Measurements from ENCODE around the gene RPL13.
"Not testable (repeated sequence)": the region's sequence is repeated elsewhere in the genome, so short reads cannot be mapped to it uniquely, and the experiment has no call there.

RPL13 gene

DNA sequence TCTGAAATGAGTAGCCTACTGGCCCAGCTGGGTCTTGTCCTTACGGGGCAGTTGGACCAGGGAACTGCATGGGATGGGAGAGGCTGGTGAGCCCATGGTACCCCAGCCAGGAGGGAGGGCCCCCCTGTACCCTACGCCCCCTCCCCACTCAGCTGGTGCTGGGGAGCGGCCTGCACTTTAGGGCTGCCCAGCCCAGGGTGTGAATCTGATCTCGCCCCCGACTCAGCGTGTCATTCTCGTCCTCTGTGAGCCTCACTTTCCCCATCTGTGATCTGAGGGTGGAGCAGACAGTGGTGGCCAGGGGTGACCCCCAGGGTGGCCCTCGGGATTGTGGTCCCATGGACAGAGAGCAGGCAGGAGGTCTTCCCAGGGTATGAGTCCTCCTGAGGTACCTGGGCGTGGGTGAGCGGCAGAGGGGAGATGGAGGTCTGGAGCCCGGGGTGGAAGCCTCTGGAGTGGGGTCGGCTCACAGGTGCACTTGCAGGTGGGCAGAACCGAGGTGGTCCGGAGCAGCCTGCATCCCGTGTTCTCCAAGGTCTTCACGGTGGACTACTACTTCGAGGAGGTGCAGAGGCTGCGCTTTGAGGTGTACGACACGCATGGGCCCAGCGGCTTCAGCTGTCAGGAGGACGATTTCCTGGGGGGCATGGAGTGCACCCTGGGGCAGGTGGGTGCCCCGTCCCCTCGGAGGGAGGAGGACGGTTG lies 16.7 kb downstream of the RPL13 start:
- DNase-seq (ENCODE audit: low read depth): no peak

- no peak for DNase-seq (ENCODE audit: low read depth)
Measured at GRCh38 chr16:89579351-89579750, 18.9 kb downstream of the RPL13 start.

- no peak for DNase-seq (ENCODE audit: low read depth)
Measured at GRCh38 chr16:89581045-89581695, 20.7 kb downstream of the RPL13 start.

DNA sequence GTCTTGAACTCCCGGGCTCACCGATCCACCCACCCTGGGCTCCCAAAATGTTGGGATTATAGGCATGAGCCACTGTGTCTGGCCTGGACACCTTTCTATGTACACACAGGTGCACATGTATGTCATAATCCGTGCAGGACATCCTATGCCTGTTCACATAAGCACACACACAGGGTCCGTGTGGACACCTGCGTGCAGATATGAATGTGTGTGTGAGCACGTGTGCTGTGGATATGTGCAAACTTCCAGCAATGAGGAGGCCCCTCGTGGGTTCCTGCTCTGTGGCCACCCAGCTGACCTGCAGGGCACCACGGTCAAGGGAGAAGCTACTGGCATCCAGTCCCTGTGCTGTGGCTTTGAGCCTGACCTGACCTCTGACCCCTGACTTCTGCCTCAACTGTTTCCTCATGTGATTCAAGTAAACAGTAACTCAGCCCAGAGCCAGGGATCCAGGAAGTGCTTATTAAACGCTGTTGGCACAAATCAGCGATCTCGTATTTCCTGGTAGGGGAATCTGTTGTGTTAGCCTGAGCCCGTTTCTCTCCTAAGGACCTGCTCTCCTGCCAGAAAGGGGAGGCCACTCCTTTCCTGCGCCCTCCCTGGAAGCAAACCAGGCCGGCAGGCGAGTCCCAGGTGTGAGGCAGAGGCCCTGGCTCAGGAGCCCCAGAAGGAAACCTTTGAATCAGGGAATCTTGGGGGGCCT lies 21.5 kb downstream of the RPL13 start:
- no peak for DNase-seq (ENCODE audit: low read depth)

DNA sequence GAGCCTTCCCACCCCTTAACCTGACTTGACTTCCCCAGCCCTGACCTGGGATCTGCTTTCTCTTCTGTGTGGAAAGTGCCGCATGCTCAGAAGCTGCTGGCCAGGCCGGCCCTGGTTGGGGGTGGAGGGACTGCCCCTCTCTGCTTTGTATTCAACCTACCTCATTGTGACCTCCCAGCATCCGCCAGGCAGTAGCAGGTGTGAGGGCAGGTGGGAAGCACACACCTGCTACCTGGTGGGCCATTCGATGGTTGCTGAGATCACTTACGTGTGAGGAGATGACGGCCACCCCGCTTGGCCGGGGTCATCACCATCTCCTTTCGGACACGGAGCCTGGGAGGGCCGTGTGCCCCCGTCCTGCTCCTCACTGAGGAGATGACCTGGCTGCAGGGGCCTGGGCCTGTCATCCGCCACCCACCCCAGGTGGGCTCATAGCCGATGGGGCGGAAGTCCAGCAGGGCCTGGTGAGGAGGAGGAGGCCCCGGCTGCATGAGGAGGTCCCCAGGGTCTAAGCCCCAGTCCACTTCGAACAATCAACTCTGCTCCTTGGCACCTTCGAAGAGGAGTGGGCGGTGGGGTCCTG lies 22.2 kb downstream of the RPL13 start:
- DNase-seq (ENCODE audit: low read depth): no peak

DNA sequence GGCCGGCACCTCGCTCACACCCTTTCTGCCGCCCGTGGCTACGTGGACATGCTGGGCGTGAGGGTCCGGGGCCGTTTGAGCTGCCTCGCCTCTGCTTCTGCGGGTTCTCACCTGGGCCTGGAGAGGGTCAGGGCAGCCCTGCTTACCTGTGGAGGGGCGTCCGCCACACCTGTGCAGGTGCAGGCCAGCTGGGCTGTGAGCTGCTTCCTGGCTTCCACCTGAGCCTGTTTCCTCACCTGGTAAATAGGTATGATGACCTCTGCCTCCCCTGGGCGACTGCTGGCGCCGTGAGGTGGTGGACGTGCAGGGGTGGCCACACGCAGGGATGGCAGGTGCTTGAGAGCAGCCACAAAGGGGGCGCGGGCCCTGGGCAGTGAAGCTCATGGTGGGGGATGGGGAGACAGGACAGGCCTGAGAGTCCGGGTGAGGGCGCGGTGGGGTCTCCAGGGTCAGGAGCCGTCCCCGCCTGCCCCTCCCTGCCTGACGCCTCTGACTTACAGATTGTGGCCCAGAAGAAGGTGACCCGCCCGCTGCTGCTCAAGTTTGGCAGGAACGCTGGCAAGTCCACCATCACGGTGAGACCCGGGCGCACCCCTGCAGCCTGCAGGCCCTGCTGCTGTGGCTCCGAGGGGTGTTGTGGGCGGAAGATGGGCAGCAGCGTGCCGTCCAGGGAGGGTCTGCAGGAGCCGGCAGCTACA lies 22.9 kb downstream of the RPL13 start:
- DNase-seq (ENCODE audit: low read depth): no peak

- DNase-seq (ENCODE audit: low read depth): no peak
Measured at GRCh38 chr16:89583895-89584644, 23.6 kb downstream of the RPL13 start.

- DNase-seq (ENCODE audit: low read depth): no peak
Measured at GRCh38 chr16:89584768-89585549, 24.5 kb downstream of the RPL13 start.

DNA sequence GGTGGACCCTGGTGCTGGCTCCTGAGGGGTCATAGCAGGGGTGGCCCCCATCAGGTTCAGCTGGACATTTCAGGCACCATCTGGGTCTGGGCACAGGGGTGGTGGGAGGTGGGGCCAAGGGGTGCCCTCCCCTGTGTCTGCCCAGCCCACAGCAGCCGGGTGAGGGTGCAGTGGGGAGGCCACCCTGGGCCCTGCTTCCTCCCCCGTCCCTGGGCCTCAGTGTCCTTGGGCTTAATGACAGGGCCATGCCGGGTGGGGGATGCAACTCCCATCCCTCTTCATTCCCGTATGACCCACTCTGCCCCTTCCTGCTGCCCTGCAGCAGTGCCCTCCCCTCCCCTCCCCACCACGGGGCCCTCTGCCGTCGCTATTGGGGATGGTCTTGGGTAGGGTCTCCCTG lies 25.7 kb downstream of the RPL13 start:
- no peak for DNase-seq (ENCODE audit: low read depth)

DNA sequence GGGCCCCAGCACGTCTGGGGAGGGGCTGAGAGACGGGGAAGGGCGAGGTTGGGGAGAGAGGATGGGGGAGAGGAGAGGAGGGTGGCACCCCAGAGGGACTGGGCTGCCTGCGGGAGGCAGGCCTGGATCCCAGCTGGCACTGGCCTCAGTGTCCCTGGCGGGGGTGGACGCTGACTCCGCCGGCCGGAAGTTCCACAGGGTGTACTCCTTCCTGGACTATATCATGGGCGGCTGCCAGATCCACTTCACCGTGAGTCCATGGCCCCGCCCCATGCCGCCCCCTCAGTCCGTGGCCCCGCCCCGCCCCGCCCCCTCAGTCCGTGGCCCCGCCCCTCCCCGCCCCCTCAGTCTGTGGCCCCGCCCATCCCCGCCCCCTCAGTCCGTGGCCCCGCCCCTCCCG lies 26.4 kb downstream of the RPL13 start:
- DNase-seq (ENCODE audit: low read depth): no peak

DNA sequence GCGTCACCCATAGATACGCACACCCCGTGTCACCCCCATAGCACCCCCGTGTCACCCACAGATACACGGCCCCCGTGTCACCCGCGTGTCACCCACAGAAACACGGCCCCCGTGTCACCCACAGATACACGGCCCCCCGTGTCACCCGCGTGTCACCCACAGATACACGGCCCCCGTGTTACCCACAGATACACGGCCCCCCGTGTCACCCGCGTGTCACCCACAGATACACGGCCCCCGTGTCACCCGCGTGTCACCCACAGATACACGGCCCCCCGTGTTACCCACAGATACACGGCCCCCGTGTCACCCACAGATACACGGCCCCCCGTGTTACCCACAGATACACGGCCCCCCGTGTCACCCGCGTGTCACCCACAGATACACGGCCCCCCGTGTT lies 27.2 kb downstream of the RPL13 start:
- not testable (repeated sequence) for DNase-seq (ENCODE audit: low read depth)

- DNase-seq (ENCODE audit: low read depth): no peak
Measured at GRCh38 chr16:89588413-89589109, 28.1 kb downstream of the RPL13 start.

GRCh38 chr16:89589241-89589926 lies 28.9 kb downstream of the RPL13 start:
- no peak for DNase-seq (ENCODE audit: low read depth)

DNA sequence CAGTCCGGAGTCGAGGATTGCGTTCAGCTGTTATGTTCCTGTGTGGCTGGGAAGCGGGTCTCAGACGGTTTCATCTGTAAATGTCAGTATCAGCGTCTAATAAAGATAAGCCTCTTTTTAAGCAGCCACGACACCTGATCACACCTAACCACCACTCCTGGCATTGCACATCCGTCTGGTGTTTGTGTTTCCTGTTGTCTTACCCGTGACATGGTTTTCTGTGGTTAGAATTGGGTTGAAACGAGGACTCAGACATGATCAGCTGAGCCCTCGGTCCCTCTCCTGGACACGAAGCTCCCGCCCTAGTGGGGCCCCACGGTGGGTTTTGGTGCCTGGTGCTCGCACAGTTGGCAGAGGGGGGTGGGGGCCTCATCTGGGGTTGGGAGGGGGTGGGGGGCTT lies 33.4 kb downstream of the RPL13 start:
- DNase-seq (ENCODE audit: low read depth): no peak

DNA sequence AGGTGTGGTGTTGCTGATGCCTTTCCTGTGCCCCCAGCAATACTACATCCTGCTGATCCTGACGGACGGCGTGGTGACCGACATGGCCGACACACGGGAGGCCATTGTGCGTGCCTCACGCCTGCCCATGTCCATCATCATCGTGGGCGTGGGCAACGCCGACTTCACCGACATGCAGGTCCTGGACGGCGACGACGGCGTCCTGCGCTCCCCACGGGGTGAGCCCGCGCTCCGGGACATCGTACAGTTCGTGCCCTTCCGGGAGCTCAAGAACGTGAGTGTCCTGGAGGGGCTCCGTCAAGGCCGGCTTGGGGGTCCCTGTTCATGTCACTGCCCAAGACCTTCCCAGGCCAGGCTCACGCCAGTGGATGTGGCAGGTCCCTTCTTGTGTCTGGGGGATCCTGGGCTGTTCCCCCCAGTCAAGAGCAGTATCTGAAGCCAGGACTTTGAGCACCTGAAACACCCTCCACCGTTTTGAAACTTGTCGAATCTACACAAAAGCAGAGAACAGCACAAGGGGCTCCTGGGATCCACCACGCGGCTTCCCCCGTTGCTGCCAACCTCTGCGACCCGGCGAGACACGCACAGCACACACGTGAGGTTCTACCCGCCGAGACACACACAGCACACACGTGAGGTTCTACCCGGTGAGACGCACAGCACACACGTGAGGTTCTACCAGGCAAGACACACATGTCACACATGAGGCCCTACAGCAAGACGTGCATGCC lies 35.0 kb downstream of the RPL13 start:
- DNase-seq (ENCODE audit: low read depth): no peak

DNA sequence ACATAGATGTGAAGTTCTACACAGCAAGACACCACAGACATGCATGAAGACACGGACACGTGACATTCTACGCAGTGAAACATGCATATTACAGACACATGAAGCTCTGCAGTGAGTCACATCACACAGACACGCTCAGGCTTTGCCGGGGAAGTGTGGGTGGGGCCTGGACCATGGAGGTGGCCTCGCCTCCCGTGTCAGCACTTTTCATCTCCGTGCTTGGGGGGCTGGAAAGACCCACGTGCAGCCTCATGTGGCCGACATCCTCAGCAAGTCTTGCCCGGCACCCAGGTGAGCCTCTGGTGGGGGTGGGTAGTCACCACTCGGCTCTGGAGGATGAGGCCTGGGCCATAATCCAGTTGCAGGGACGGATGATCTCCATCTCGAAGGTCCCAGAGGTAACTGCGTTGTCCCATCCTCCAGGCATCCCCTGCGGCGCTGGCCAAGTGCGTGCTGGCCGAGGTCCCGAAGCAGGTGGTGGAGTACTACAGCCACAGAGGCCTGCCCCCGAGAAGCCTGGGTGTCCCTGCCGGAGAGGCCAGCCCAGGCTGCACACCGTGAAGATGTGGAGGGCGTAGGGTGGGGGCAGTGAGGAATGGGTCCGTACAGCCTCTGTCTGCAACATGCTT lies 35.7 kb downstream of the RPL13 start:
- DNase-seq (ENCODE audit: low read depth): no peak

DNA sequence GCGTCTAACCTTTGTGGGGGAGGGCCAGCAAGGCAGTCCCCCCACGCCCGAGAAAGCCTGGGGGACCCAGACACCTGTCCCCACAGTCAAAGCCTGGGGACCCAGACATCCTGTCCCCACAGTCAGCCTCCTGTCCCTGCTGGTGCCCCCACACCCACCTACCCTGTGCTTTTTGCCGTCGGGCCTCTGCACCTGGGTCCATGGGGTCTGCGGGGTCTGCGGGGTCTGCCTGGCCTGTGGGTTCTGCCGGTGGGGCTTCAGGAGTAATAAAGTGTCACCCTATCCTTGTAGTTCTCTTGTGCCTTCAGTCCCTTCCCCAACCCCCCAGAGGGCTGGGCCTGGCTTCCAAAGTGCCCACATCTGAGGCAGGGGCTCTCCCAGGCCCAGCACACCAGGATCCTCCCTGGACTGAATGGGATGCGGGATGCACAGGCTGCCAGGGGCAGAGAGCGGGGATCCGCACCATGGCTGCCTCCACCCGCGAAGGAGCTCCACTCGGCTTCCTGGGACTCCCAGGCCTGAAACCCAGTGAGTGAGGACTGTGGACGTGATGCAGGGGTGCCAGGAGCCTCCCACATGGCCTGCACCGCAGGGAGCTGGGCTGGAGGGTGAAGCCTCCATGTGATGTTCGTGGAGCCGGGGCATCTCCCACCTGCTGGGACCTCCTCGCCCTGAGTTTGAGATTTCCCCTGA lies 36.6 kb downstream of the RPL13 start:
- DNase-seq (ENCODE audit: low read depth): no peak

DNA sequence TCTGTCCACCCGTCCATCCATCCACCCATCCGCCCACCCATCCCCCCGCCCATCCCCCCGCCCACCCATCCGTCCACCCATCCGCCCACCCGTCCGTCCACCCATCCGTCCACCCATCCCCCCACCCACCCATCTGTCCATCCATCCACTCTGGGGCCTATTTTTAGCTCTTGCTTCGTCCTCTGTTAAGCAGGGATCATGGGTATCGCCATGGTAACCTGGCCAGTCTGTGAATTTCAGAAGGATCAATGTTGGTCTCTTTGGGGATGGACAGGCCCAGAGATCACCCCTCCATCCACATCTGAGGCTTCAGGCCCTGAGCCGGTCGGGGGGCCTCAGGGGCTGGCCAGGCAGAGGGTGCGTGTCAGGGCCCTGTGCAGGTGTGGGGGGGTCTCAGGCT lies 37.7 kb downstream of the RPL13 start:
- DNase-seq (ENCODE audit: low read depth): no peak
